AG09319 (cell line): ENCODE results near the gene CCNI2.

ENCODE experiments used
- DNase-seq: peaks from one replicate; pipeline ENCODE4 v3.0.0-alpha.2; 2010; ENCODE audit warnings: low read depth; ENCODE audit errors: extremely low read depth
- CTCF ChIP-seq: IDR thresholded peaks from 2 replicates; pipeline ENCODE4 v1.5.1; 2011; ENCODE audit warnings: low read depth, mild to moderate bottlenecking, inconsistent platforms, low read length, moderate library complexity

CCNI2 gene

GRCh38 chr5:132750471-132751230 is 3.4 kb downstream of the CCNI2 start:
- no peak for DNase-seq
- no peak for TF ChIP-seq CTCF

GRCh38 chr5:132751444-132751843 is 4.2 kb downstream of the CCNI2 start:
- TF ChIP-seq CTCF: no peak
- peak; percentile 88 for DNase-seq

- TF ChIP-seq CTCF: no peak
- no peak for DNase-seq
Observed at GRCh38 chr5:132751971-132752580, 4.8 kb downstream of the CCNI2 start.

- TF ChIP-seq CTCF: no peak
- no peak for DNase-seq
Observed at GRCh38 chr5:132752581-132753125, 5.4 kb downstream of the CCNI2 start.

- no peak for DNase-seq
- peak; percentile 30 for TF ChIP-seq CTCF
Observed at GRCh38 chr5:132753135-132753987, 6.1 kb downstream of the CCNI2 start.

GRCh38 chr5:132754111-132754510 is 6.9 kb downstream of the CCNI2 start:
- no peak for DNase-seq
- TF ChIP-seq CTCF: no peak
